Adrenal gland (tissue), 5 donors: Measurements from ENCODE around the gene KMT2C.

Experiments used
- CTCF ChIP-seq, 6 experiments: fragments of 450-650 bp in 4 of 6; fragments of 200-600 bp in 2 of 6; sonication (generic) in 1 of 6; IDR thresholded peaks; 1 replicate in 5 of 6; 2 replicates in 1 of 6; pipeline versions ENCODE4 v1.5.1 to v1.8.0; 2016 to 2021; ENCODE audit warnings: antibody characterized with exemption in 6 of 6, mild to moderate bottlenecking in 2 of 6, moderate library complexity in 1 of 6
- POLR2A ChIP-seq, 2 donors: fragments of 450-650 bp; IDR thresholded peaks; one replicate each; pipeline ENCODE4 v1.6.1; 2017; ENCODE audit warnings: antibody characterized with exemption in 2 of 2, mild to moderate bottlenecking in 2 of 2, moderate library complexity in 1 of 2
- donor health status: DM: no; HTN: no; CAD: no.

DNA sequence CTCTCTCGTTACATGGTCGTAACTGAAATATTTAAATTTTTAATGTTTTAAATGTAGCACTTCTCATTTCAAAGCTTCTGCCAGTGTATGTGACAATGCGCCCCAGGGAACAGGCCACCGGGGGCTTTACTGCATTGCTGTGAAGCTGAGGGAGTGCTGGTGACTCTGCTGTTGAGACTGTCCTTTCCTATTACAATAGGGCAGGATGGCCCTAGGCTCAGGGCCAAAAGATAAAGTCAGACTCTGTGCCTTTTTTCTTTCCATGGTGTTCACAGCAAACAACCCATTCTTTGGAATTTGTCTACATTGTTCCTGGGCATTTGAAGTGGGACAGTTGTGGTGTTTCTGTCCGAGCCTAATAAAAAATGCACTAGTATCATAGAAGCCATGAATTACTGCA is 303.0 kb downstream of the KMT2C start:
- TF ChIP-seq CTCF (IDR thresholded peaks at IDR 0.05) (no peak), POLR2A (IDR thresholded peaks at IDR 0.05) (no peak)
